ES-I3 (cell line): ENCODE results near the gene FCGR2B.
"Not testable (repeated sequence)": the region's sequence is repeated elsewhere in the genome, so short reads cannot be mapped to it uniquely, and the experiment has no call there.

Source experiments
- H3K36me3 ChIP-seq: 2 replicates; pipeline ENCODE4 v1.6.1; 2013; ENCODE audit warnings: mild to moderate bottlenecking, low read length, control low read depth, moderate library complexity; ENCODE audit not compliant: insufficient read depth
- H3K4me1 ChIP-seq: 2 replicates; pipeline ENCODE4 v1.6.1; 2013; ENCODE audit warnings: mild to moderate bottlenecking, control low read depth, low read length; ENCODE audit not compliant: insufficient read depth
- H3K9ac ChIP-seq: 2 replicates; pipeline ENCODE4 v1.6.1; 2013; ENCODE audit warnings: low read depth, mild to moderate bottlenecking, low read length, moderate library complexity
- H3K9me3 ChIP-seq: 2 replicates; pipeline ENCODE4 v1.6.1; 2013; ENCODE audit warnings: mild to moderate bottlenecking, low read length, moderate library complexity; ENCODE audit not compliant: control insufficient read depth, insufficient read depth

The FCGR2B gene

GRCh38 chr1:161674447-161674846, 11.5 kb downstream of the FCGR2B start:
- not testable (repeated sequence) for H3K36me3 ChIP-seq, H3K4me1 ChIP-seq, H3K9ac ChIP-seq, H3K9me3 ChIP-seq

- H3K9me3 ChIP-seq, H3K9ac ChIP-seq, H3K36me3 ChIP-seq, H3K4me1 ChIP-seq: not testable (repeated sequence)
These were observed 12.0 kb downstream of the FCGR2B start for GRCh38 chr1:161674908-161675307.

GRCh38 chr1:161676441-161676840, 13.5 kb downstream of the FCGR2B start:
- Histone ChIP-seq H3K36me3 (no peaks in the 10 kb centered on the region), H3K9ac (no peak overlapping the region), H3K4me1 (peaks cover 3% of the 10 kb centered on the region; the same call in 1 of the 2 replicates)

GRCh38 chr1:161676958-161677689, 14.2 kb downstream of the FCGR2B start:
- no peaks in the 10 kb centered on the region for H3K9me3 ChIP-seq
- no peaks in the 10 kb centered on the region for H3K36me3 ChIP-seq
- peaks cover 3% of the 10 kb centered on the region; the same call in 1 of the 2 replicates for H3K4me1 ChIP-seq
- H3K9ac ChIP-seq, result no peak overlapping the region

More at GRCh38 chr1:161676441-161676840, 13.5 kb downstream of the FCGR2B start:
- H3K9me3 ChIP-seq, result no peaks in the 10 kb centered on the region

DNA sequence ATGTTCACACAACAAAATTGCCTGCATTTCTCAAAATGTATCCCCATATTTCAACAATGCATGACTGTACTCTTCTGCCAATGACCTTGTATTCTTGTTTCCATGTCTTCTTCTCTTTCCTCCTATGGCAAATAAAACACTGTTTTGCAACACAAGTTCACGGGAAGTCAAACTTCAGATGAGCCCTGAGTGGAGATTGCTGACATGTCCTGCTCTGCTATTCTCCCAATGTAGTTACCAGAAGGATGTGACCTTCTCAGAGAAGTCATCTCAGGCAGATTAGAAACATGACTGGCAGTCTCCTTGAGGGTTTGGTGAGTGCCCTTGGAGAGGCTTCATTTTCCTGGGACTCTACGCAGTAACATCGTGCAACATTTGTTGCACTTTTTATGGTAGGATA, 15.6 kb downstream of the FCGR2B start:
- Histone ChIP-seq H3K9me3 (no peaks in the 10 kb centered on the region), H3K36me3 (no peaks in the 10 kb centered on the region)

GRCh38 chr1:161681879-161682278, 18.9 kb downstream of the FCGR2B start:
- Histone ChIP-seq H3K36me3 (no peaks in the 10 kb centered on the region), H3K4me1 (peaks cover 1% of the 10 kb centered on the region; the same call in 1 of the 2 replicates), H3K9me3 (no peaks in the 10 kb centered on the region), H3K9ac (no peak overlapping the region)

More for the DNA sequence above, 15.6 kb downstream of the FCGR2B start:
- peaks cover 3% of the 10 kb centered on the region; the same call in 1 of the 2 replicates for H3K4me1 ChIP-seq
- no peak overlapping the region for H3K9ac ChIP-seq

GRCh38 chr1:161688946-161689345, 26.0 kb downstream of the FCGR2B start:
- Histone ChIP-seq H3K9me3 (no peaks in the 10 kb centered on the region), H3K36me3 (no peaks in the 10 kb centered on the region), H3K9ac (no peak overlapping the region), H3K4me1 (no peaks in the 10 kb centered on the region)

DNA sequence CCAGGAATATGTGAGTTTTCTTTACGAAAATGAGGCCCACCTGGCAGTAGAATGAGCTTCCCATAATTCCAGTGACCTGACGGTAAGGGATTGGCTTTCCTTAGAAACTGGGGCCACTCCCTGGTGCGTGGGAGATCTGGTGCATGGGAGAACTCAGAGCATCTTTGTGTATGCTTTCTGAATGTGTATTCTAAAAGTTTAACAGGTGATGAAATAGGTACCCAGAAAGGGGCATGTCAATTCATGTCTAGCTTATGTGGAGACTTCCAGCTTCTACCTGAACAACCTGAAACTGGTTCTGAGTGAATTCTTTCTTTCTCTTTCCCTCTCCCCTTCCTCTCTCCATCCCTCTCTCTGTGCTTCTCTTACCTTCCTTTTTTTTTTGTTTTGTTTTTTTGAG, 28.9 kb downstream of the FCGR2B start:
- no peaks in the 10 kb centered on the region for H3K9me3 ChIP-seq
- no peaks in the 10 kb centered on the region for H3K4me1 ChIP-seq
- H3K36me3 ChIP-seq, result no peaks in the 10 kb centered on the region
- H3K9ac ChIP-seq, result no peak overlapping the region

DNA sequence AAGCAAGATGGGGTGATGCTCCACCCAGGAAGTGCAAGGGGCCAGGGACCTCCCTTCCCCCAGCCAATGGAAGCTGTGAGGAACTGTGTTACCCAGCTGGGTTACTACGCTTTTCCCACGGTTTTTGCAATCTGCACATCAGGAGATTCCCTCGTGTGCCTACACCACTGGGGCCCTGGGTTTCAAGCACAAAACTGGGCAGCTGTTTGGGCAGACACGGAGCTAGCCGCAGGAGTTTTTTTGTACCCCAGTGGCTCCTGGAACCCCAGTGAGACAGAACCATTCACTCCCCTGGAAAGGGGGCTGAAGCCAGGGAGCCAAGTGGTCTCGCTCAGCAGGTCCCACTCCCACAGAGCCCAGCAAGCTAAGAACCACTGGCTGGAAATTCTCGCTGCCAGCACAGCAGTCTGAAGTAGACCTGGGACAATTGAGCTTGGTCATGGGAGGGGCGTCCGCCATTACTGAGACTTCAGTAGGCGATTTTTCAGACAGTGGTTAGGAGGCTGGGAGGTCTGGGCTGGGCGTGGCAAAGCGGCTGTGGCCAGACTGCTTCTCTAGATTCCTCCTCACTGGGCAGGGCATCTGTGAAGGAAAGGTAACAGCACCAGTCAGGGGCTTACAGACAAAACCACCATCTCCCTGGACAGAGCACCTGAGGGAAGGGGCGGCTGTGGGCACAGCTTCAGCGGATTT, 30.2 kb downstream of the FCGR2B start:
- not testable (repeated sequence) for H3K9me3 ChIP-seq, H3K4me1 ChIP-seq, H3K36me3 ChIP-seq, H3K9ac ChIP-seq

DNA sequence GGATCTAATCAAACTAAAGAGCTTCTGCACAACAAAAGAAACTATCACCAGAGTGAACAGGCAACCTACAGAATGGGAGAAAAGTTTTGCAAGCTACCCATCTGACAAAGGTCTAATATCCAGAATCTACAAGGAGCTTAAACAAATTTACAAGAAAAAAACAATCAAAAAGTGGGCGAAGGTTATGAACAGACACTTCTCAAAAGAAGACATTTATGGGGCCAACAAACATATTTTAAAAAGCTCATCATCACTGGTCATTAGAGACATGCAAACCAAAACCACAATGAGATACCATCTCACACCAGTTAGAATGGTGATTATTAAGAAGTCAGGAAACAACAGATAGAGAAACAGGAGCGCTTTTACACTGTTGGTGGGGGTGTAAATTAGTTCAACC, 35.4 kb downstream of the FCGR2B start:
- H3K9me3 ChIP-seq, H3K9ac ChIP-seq, H3K4me1 ChIP-seq, H3K36me3 ChIP-seq: not testable (repeated sequence)

DNA sequence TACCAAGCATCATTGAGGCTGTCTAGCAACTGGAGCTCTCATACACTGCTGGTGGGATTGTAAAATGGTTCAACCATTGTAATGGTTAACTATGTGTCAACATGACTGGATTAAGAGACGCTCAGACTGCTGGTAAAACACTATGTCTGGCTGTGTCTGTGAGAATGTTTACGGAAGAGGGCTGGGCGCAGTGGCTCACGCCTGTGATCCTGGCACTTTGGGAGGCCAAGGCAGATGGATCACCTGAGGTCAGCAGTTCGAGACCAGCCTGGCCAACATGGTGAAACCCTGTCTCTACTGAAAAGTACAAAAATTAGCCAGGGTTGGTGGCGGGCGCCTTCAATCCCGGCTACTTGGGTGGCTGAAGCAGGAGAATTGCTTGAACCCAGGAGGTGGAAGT, 39.3 kb downstream of the FCGR2B start:
- Histone ChIP-seq H3K9me3 (no peaks in the 10 kb centered on the region), H3K4me1 (no peaks in the 10 kb centered on the region)

GRCh38 chr1:161705537-161705936, 42.6 kb downstream of the FCGR2B start:
- no peaks in the 10 kb centered on the region for H3K4me1 ChIP-seq
- no peak overlapping the region for H3K9ac ChIP-seq
- H3K9me3 ChIP-seq, result no peaks in the 10 kb centered on the region
- H3K36me3 ChIP-seq, result no peaks in the 10 kb centered on the region

More for the DNA sequence above, 39.3 kb downstream of the FCGR2B start:
- H3K36me3 ChIP-seq, result no peaks in the 10 kb centered on the region
- H3K9ac ChIP-seq, result no peak overlapping the region

DNA sequence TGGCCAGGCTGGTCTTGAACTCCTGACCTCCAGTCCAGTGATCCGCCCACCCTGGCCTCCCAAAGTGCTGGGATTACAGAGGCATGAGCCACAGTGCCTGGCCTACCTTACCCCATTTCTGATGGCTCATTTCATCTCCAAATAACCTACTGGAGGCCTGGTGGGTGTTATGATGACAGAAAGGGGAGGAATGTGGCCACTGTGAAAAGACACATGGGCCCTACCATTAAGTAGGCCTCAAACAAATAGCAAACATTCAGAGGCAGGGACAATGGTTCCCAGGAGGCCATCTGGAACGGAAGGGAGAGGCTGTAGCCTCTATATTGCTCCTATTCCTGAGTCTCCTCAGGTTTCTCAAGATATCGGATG, 43.2 kb downstream of the FCGR2B start:
- H3K9me3 ChIP-seq, result no peaks in the 10 kb centered on the region
- H3K9ac ChIP-seq, result no peak overlapping the region
- H3K36me3 ChIP-seq, result no peaks in the 10 kb centered on the region
- no peaks in the 10 kb centered on the region for H3K4me1 ChIP-seq

- Histone ChIP-seq H3K36me3 (no peaks in the 10 kb centered on the region), H3K9ac (no peak within 1 kb of the TSS), H3K4me1 (no peaks in the 10 kb centered on the region), H3K9me3 (no peaks in the 10 kb centered on the region)
These were observed 43.8 kb downstream of the FCGR2B start, which contains the start of gene FCRLA for GRCh38 chr1:161706482-161707347. Gene FCRLA, plus strand, starts transcription at chr1:161707229. Its CDS starts 36 bp downstream, at chr1:161707265.
